ENCODE measurements around the gene KCNQ2.
"Not testable (repeated sequence)": the region's sequence is repeated elsewhere in the genome, so short reads cannot be mapped to it uniquely, and the experiment has no call there.

Gene KCNQ2

DNA sequence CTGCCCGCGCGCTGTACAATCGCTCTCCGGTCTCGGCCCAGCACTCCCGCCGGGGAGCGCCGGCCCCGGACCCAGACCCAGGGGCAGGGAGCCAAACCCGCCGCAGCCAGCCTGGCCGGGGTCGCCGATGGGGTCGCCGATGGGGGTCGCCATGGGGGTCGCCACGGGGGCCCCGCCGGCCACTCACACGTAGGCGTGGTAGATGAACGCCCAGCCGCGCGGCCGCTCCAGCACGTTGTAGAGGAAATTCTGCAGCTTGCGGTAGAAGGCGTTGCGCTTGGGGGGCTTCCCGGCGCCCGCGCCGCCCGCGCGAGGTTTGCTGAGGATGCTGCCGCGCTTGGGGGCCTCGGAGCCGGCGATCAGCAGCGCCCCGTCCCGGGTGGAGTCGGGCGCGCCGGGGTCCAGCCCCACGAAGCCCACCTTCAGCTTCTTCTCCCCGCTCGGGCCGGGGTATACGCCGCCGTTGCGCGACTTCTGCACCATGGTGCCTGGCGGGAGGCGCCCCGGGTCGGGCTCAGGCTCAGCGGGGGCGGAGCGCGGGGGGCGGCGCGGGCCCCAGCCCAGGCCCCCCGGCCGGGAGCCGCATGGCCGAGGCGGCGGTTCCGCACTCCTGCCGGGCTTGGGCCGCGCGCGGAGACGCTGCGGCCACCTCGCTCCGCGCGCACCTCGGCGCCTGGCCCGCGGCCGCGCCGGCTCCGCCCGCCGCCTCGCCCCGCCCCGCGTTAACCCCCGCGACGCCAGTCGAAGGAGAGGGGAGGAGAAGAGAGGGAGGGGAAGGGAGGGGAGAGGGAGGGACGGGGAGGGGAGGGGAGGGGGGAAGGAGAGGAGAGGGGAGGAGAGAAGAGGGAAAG, at the start of gene KCNQ2:
Gene KCNQ2, minus strand, starts transcription at position 675 of the 851 bp plus-strand sequence. Its CDS starts 192 bp downstream, at position 483.
- DNase-seq (ENCODE audit: low read depth) = no peak

DNA sequence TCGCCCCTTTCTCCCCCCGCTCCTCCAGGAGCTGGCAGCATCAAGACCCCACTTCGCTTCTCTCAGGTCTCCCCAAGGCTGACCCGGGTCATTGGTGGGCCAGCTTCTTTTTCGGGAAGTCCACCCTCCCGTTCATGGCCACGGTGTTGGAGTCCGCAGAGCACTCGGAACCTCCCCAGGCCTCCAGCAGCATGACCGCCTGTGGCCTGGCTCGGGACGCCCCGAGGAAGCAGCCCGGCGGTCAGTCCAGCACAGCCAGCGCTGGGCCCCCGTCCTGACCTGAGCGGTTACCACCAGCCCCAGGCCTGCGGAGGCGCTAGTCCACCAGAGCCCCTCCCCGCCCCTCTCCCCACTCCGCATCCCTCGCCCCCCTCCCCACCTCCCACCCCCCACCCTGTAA, 49.1 kb upstream of the KCNQ2 start:
- DNase-seq (ENCODE audit: low read depth) = no peak

DNA sequence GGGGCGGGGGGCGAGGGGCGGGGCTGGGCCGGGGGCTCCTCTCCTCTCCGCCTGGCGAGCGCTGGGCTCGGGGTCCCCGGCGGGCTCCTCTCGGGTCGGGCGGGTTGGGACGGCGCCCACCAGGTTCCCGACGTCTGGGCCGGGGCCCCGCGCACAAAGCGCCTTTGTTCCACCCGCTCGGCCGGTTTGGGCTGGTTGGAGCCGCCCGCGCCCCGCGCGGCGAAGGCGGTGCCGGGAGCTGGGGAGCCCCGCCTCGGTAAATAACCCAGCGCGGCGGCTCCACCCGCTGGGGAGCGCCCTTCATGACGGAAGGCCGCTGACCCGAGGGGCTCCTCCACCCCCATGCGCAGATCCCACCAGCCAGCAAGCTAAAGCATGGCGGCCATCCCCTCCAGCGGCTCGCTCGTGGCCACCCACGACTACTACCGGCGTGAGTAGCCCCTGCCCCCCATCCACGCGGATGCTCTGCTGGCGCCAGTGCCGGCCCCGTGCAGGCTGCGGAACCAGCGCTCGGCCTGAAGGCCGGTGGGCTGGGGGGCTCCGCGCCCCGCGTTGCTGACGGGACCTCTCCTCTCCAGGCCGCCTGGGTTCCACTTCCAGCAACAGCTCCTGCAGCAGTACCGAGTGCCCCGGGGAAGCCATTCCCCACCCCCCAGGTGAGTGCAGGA, 48.6 kb upstream of the KCNQ2 start:
- peak; percentile 43 for DNase-seq (ENCODE audit: low read depth)

DNA sequence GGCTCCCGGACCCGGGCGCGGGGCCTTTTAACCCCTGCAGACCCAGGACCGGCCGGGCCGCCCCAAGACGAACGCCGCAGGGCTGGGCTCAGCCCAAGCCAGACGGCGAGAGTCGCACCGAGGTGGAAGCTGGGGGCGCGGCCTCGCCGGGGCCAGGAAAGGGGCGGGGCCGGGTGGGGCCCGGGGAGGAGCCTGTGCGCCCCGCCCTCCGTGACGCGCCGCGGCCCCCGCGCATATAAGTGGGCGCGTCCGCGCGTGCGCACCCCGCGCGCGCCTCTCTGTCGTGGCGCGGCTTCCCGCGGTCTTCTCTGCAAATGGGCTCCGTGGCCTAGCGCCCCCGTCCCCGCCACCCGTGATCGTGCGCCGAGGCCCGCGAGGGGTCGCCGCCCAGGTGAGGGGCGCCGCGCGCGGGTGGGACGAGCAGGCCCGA, 48.1 kb upstream of the KCNQ2 start, which contains the start of gene PPDPF:
Gene PPDPF, plus strand, starts transcription at position 262 of the 430 bp plus-strand sequence. CDS start 544 bp downstream, outside the sequence.
- peak; percentile 52 for DNase-seq (ENCODE audit: low read depth)

DNA sequence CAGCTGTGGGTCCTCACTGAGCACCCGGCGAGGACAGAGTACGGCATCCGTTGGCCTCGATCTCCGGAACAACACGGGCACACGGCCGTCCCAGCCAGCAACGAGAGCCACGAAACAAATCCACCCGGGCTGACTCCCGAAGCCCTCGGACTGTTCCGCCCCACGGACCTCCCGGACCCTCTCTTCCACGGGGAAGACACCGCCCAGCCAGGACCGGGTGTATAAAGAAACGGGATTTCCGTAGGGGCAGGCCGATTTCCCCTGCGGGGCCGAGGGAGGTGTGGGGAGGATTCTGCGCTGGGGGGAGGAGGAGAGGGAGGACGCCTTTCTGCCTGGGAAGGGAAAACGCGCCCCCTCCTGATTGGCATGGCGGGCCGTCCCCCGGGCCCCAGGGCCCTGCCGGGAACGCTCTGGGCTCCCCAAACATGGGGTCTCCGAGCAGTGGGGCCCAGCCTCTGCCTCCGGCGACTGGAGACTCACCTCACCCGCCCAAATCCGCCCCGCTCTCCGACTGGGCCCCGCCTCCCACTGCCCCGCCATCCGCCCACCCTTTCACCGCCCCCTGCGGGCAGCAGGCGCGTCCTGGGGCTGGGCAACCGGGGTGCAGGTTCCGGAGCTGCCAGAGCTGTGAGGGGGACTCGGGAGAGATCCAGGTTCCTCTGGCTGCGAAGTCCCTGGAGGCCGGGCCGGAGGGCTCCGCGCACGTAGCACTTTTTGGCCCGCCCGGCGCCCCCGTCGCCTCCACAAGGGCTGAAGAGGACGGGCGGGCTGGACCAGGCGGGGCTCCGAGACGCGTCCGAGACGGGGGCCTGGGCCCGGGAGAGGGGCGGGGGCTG, 47.4 kb upstream of the KCNQ2 start:
- DNase-seq (ENCODE audit: low read depth) = no peak

DNA sequence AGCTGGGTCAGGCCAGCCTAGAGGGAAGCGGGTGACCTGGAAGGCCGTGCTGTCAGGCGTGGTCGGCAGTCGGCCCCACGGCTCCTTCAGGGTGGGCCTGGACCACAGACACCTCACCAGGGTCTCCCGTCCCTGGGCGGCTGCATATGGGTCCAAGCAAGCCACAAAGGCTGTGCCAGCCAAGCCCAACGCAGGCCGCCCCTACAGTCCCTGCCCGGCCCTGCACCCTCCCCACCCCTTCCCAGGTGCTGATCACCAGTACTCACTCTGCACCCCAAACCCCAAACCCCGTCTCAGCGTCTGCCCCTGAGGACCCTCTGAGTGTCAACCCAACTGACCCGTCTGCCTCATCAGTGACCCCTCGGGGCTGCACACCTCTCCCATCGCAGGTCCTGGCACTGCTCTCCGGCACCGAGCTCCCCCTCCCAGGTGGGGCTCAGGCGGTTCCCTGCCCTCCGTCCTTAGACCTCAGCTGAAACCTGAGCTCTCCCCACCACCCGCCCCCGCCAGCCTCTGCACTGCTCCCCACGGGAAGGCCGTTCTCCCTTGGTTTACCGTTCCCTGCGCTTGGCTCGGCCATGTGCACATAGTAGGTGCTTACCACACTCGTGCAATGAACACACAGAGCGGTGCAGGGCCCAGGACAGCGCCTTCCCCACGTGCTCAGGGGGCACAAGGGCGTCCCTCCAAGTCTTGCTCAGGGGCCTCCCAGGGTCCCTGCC, 46.7 kb upstream of the KCNQ2 start:
- DNase-seq (ENCODE audit: low read depth) = no peak

DNA sequence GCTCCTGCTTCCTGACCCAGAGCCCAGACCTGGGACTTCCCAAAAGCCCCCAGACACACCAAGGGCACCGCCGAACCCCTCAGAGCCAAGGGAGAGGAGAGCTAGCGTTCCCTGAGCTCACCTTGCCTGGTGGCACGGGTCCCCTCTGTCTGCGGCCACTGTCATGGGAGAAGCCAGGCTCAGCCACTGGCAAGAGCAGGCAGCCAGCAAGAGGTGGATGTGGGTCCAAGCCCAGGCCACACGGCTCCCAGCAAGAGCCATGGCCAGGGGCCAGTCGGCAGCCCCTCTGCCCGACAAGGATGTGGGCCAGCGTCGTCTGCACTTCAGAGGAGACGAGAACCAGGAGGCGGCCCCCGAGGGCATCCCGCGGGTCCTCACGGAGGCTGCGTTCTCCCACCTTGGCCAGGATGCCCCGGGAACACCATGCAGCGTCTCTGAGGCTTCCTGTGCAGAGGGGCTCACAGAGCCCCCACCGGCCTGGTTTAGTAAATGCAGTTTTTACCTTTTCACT, 46.0 kb upstream of the KCNQ2 start:
- no peak for DNase-seq (ENCODE audit: low read depth)

DNA sequence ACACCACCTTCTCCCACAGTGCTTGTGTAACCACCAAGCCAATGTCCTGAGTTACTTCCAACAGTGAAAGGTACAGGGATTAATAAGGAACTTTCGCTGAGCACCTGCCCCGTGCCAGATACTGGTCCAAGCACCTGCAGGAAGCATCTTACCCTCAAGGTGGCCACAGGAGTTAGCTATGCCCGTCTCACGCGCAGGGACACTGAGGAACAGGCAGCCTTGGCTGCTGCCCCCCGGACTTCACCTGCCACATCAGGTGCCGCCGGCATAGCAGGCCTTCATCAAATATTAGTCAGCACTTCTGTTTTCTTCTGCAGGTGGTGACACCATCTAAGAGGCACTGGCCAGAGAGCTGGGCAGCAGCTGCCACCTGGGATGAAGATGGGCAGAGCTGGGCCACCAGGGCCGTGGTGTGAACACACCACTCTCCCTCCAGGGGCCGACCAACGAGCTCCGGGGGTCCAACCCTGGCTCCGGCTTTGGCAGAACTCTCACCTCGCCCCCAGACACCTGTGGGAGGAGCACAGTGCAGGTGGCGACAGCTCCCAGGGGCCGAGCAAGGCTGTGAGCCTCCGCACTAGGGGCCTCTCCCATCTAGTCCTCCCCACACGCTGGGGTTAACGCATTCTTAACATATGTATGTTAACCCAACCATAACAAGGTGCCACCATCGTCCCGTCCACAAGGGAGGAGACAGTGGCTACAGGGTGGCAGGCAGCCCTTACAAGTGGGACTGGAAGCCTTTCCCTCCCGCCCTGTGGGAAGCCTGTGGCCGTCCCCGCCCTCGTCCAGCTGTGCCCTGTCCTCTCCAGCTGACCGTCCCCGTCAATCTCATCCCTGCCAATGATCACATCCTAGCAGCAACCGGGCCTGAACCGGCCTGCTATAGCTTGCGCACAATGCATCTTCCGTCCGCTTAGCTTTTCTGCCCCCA, 45.2 kb upstream of the KCNQ2 start:
- no peak for DNase-seq (ENCODE audit: low read depth)

DNA sequence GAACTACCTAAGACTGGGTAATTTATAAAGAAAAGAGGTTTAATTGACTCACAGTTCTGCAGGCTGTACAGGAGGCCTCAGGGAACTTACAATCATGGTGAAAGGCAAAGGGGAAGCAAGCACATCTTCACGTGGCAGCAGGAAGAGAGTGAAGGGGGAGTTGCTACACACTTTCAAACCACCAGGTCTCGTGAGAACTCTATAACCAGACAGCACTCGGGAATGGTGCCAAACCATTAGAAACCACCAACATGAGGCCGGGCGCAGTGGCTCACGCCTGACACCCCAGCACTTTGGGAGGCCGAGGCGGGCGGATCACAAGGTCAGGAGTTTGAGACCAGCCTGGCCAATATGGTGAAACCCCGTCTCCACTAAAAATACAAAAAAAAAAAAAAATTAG, 42.1 kb upstream of the KCNQ2 start:
- not testable (repeated sequence) for DNase-seq (ENCODE audit: low read depth)

DNA sequence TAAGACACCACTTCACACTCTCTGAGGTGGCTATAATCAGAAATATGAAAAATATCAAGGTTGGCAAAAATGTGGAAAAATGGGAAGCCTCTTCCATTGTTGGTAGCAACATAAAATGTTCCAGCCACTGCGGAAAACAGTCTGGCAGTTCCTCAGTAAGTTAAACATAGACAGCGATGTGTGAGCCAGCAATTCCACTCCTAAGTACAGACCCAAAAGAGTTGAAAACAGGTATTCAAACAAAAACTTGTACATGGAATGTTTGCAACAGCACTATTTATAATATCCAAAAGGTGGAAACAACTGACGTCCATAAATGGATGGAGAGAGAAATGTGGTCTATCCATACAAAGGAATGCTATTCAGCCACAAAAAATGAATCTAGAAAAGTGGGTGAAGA, 40.8 kb upstream of the KCNQ2 start:
- DNase-seq (ENCODE audit: low read depth) = no peak

DNA sequence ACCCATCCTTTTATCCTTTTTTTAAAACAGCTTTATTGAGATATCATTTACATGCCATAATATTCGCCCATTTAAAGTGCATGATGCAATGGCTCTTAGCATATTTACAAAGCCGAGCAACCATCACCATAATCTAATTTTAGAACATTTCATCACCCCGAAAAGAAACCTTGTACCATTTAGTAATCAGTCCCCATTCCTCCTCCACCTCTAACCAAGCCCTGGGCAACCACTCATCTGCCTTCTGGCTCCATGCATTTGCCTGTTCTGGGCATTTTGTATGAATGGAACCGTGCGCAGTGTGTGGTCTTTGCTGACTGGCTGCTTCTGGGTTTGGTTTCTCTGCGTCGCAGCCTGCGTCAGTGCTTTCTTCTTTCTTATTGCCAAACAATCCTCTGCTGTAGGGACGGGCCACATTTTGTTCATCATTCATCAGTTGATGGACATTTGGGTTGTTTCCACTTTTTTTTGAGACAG, 36.7 kb upstream of the KCNQ2 start:
- no peak for DNase-seq (ENCODE audit: low read depth)

DNA sequence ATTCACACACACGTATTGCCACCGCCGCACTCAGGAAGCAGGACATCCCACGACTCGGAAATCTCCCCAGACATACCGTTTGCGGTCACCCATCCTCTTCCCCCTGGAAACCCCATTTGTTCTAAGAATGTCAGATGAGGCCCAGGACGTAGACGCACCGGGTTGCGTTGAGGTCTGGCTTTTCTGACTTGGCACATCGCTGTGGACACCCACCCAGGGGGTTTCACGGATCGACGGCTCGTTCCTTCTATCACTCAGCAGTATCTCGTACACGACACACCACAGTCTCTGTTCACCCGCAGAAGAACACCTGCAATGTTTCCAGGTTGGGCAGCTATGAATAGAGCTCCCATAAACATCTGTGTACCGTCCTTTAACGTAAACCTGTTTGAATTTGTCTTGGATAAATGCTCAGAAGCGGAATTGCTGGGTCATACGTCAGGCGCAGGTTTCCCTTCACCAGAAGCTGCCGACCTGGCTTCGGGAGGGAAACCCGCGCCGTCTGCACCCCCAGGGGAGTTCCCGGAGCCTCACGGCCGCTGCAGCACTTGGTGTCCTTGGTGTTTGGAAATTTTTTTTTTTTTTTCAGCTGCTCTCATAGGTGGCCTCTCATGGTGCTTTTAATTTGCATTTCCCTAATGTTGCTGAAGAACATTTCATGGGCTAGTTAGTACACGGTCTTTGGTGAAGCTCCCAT, 35.8 kb upstream of the KCNQ2 start:
- no peak for DNase-seq (ENCODE audit: low read depth)

DNA sequence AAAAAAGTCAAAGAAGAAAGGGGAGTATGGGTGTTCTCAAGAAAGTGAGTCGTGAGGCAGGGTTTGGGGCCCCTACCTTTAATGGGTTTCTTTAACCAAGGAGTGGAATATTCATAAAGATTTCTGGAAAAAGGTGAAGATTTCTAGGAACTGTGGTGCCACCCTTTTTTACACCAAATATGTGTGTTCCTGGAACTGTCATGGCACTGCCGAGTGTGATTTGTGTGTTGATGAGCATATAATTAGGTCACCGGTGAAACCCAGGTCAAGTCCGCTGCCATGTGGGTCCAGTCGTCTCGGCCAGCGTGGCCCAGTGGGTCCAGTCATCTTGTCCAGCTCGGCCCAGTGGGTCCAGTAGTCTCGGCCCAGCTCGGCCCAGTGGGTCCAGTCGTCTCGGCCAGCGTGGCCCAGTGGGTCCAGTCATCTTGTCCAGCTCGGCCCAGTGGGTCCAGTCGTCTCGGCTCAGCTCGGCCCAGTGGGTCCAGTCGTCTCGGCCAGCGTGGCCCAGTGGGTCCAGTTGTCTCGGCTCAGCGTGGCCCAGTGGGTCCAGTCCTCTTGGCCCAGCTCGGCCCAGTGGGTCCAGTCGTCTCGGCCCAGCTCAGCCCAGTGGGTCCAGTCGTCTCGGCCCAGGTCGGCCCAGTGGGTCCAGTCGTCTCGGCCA, 34.8 kb upstream of the KCNQ2 start:
- no peak for DNase-seq (ENCODE audit: low read depth)

DNA sequence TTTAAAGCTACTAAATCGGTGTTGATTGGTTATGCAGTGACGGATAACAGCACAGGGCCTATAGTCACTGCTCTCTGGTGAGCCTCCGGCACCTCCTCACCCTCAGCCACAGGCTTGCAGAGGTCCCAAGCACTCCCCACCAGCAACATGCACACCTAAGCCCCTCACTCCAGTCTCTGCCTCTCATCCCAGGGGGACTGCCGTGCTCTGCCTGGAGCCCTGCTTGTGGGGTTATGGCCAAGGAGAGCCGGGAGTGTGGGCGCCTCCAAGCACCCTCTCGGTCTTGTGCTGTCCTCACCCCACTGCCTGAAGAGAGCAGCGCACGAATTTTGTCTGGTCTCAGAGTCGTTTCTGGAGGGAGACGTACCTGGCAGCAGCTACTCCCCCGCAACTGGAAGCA, 33.3 kb upstream of the KCNQ2 start:
- no peak for DNase-seq (ENCODE audit: low read depth)

DNA sequence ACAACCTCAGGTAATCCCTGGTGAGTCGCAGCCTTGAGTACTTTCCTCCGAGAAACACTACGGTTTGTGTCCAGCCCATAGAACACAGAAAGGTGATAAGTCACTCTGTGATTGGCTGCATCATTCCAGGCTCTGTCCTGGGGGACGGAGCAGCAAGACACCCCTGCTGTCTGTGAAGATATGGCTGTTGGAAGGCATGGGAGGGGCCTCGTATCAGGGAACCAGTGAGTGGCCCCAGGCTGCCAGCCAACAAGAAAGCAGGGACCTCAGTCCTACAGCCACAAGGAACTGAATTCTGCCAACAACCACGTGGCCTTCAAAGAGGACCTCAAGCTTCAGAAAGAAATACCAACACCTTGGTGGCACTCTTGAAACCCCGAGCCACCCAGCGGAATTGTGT, 32.8 kb upstream of the KCNQ2 start:
- DNase-seq (ENCODE audit: low read depth) = no peak

DNA sequence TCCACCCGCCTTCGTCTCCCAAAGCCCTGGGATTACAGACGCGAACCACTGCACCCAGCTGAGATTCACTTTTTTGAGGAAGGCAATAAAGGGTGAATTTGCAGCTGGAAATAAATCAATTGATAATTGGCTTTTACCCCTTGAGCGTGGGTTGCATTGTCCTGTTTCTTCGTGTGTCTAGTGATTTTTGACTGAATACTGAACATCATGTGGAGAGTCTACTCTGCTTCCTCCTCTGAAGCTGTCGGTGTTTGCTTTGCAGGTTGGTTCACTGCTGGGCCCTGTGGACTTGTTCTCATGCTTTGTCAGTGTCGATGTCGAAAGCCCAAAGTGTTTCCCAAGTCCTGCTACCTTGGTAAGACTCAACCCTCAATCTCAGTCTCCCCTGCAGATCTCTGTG, 32.2 kb upstream of the KCNQ2 start:
- no peak for DNase-seq (ENCODE audit: low read depth)

DNA sequence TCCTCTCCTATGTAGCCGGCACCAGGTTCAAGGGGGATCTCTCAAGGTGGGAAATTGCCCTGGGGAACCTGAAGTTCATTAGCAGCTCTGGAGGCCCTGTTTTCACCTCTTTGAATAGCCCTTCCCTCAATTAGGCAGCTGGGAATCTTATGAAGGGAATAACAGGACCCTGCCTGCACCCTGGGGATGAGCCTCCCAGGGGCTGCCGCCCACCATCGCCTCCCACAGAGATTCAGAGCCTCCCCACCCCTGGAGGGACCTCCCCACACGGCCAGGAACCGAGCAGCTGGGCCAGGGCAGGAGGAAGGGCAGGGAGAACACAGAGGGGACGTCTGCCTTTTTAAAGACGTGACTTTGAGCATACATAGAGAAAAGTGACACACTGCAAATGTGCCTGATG, 31.1 kb upstream of the KCNQ2 start:
- DNase-seq (ENCODE audit: low read depth) = no peak

DNA sequence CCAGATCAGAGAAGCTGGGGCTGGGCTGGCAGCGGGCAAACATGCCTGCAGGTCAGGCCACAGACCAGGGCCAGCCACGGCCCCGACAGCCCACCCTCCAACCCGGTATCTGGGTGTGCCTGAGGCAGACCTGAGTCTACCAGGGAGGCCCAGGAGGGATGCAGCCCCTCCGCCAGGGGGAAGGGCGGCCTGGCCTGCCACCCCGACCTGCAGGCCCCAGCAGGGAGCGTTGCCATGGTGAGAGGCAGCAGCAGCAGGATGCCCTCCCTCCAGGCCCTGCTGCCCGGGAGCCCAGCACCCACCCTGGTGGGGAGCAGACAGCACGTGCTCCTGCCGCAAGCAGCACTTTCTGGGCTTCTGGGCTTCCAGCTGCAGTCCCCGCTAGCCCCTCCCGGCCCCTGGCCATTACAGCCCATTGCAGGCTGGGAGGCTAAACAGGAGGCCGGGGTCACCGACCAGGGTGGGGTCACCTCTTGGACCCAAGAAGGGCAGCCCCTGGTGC, 30.3 kb upstream of the KCNQ2 start:
- DNase-seq (ENCODE audit: low read depth) = no peak

Data from fibroblast of the conjunctiva (primary cell).